ENCODE data around the gene ASCL4. TPM values are rescaled to one million over a fixed set of nuclear protein-coding genes. Genes with fewer than 3 reads are reported as not detected.

The ASCL4 gene
- total and polyA plus RNA-seq, 2 of the 8 experiments (the other 6 are each of a cell fraction or from before 2014, with no cell fraction given), result not detected

- no peak overlapping the region for H3K4me3 ChIP-seq (ENCODE audit: extremely low read depth in 1 of 4, insufficient read depth in 2 of 4, low read depth in 3 of 4, low read length in 4 of 4)
- FAIRE-seq (no peak), DNase-seq (ENCODE audit: low read depth in 1 of 2, low spot score in 2 of 2) (no peak)
- no peak overlapping the region for H3K56ac ChIP-seq (replicated peaks; ENCODE audit: insufficient read length, low read depth, low read length)
- H3K36me3 ChIP-seq (ENCODE audit: control insufficient read depth in 2 of 4, insufficient read depth in 4 of 4, low read length in 3 of 4), result no peaks in the 10 kb centered on the region
- no peak overlapping the region for H3K23ac ChIP-seq (ENCODE audit: insufficient read length)
- CTCF ChIA-PET (ENCODE audit: partially characterized antibody), result interaction anchor here (0.6 to 1.5 kb wide), 3 partner anchors 17 to 65 kb away, joined by 3 read pairs; no protein-coding TSS in a partner anchor
- H3K14ac ChIP-seq (ENCODE audit: insufficient read length), result no peak overlapping the region
- H2BK12ac ChIP-seq (ENCODE audit: low read depth, low read length), result no peak overlapping the region
- no peak overlapping the region for H4K91ac ChIP-seq (replicated peaks; ENCODE audit: insufficient read length, low read length)
- no peak overlapping the region for H3K9ac ChIP-seq (replicated peaks in 1 of 4; ENCODE audit: extremely low read depth in 1 of 4, low read depth in 3 of 4, low read length in 3 of 4)
- H2AFZ ChIP-seq (ENCODE audit: low read length), result no peak overlapping the region
- no peaks in the 10 kb centered on the region for H3K79me2 ChIP-seq (ENCODE audit: control insufficient read depth in 1 of 2, insufficient read depth in 2 of 2, low read length in 2 of 2)
- H3K4ac ChIP-seq (replicated peaks; ENCODE audit: insufficient read length, low read depth, low read length), result no peak overlapping the region
- WGBS, 2 experiments (ENCODE audit: extremely low coverage in 1 of 2, insufficient coverage in 1 of 2, insufficient read length in 1 of 2, insufficient replicate concordance in 2 of 2, low coverage in 1 of 2, low lambda C conversion rate in 2 of 2, missing lambda C conversion rate in 1 of 2), result 86% methylated on average over 11 of the region's 11 CpGs; no CpG with 5 or more reads in 1 of the 2 experiments
- no peaks in the 10 kb centered on the region for H3K9me3 ChIP-seq (ENCODE audit: insufficient read depth in 2 of 2, low read depth in 1 of 2, low read length in 1 of 2)
- H2BK120ac ChIP-seq (replicated peaks; ENCODE audit: low read depth, low read length), result no peak overlapping the region
- H3K23me2 ChIP-seq (ENCODE audit: low read depth, low read length), result peaks cover 5% of the 10 kb centered on the region; the same call in 1 of the 2 replicates
- no peak overlapping the region for H2BK15ac ChIP-seq (ENCODE audit: low read length)
- H3K79me1 ChIP-seq (ENCODE audit: low read depth, low read length), result no peaks in the 10 kb centered on the region
- H4K8ac ChIP-seq (ENCODE audit: extremely low read depth, insufficient read depth, low read length), result no peak overlapping the region
- H3K4me2 ChIP-seq (ENCODE audit: insufficient read depth in 1 of 2, low read depth in 2 of 2, low read length in 2 of 2), result no peak overlapping the region
- H2BK20ac ChIP-seq (ENCODE audit: low read length), result no peak overlapping the region
- H2AK5ac ChIP-seq (ENCODE audit: low read depth, low read length), result no peak overlapping the region
- H3K18ac ChIP-seq (ENCODE audit: extremely low read depth, low read length), result no peak overlapping the region
- peaks cover 21 to 43% (median 40%) of the 10 kb centered on the region in 4 experiments for H3K27me3 ChIP-seq (replicated peaks in 1 of 4; ENCODE audit: control insufficient read depth in 3 of 4, extremely low read depth in 1 of 4, insufficient read depth in 3 of 4, low read length in 3 of 4)
- H4K5ac ChIP-seq (ENCODE audit: insufficient read length, low read depth, low read length), result no peak overlapping the region
- peaks cover 0 to 3% (median 0%) of the 10 kb centered on the region in 4 experiments; a peak in 2 of 7 replicates for H3K4me1 ChIP-seq (replicated peaks in 1 of 4; ENCODE audit: control insufficient read depth in 3 of 4, insufficient read depth in 4 of 4, low read length in 3 of 4)
- POLR2A ChIA-PET (ENCODE audit: partially characterized antibody), result no interaction called here
- H4K20me1 ChIP-seq (replicated peaks in 1 of 2; ENCODE audit: control insufficient read depth in 1 of 2, insufficient read depth in 2 of 2, low read length in 2 of 2), result no peaks in the 10 kb centered on the region
- no peak overlapping the region for H2BK5ac ChIP-seq (ENCODE audit: low read depth, low read length)
- H3K27ac ChIP-seq (ENCODE audit: low read depth, low read length), result no peak overlapping the region
- TF ChIP-seq RFX5 (IDR thresholded peaks at IDR 0.05; ENCODE audit: borderline replicate concordance, low read depth, low read length), result no peak
- no peak for TF ChIP-seq TAF1 (IDR thresholded peaks at IDR 0.05; ENCODE audit: low read depth, low read length)
- TF ChIP-seq PHF8 (conservative IDR thresholded peaks at IDR 0.05; ENCODE audit: low read depth, low read length), result no peak
- no peak for TF ChIP-seq EZH2 (IDR thresholded peaks at IDR 0.05; ENCODE audit: low read depth, low read length, severe bottlenecking)
- TF ChIP-seq HDAC2 (IDR thresholded peaks at IDR 0.05; ENCODE audit: borderline replicate concordance in 1 of 2, low read depth in 2 of 2, low read length in 2 of 2), result no peak
- no peak for TF ChIP-seq SP4 (IDR thresholded peaks at IDR 0.05; ENCODE audit: low read length)
- no peak for TF ChIP-seq CREB1 (IDR thresholded peaks at IDR 0.05)
- no peak for TF ChIP-seq SIRT6 (IDR thresholded peaks at IDR 0.05; ENCODE audit: low read length)
- TF ChIP-seq TEAD4 (IDR thresholded peaks at IDR 0.05; ENCODE audit: low read depth, low read length), result no peak
- no peak for TF ChIP-seq KDM5A (IDR thresholded peaks at IDR 0.05; ENCODE audit: low read length)
- TF ChIP-seq RXRA (IDR thresholded peaks at IDR 0.05; ENCODE audit: insufficient read depth, low read depth, low read length), result no peak
- no peak for TF ChIP-seq CBX5 (IDR thresholded peaks at IDR 0.05; ENCODE audit: low read depth, low read length)
- TF ChIP-seq ATF3 (IDR thresholded peaks at IDR 0.05; ENCODE audit: insufficient read depth, low read depth, low read length), result no peak
These were observed 4.0 kb downstream of the ASCL4 start for GRCh38 chr12:107778383-107779025.

Data from H1 (cell line).